GM03348 (cell line): ENCODE measurements around the gene TELO2.
A peak's percentile ranks its signal among the peaks of the same experiment; 100 is the strongest.

Experiments used
- DNase-seq: peaks from one replicate; pipeline ENCODE4 v3.0.0; 2012; ENCODE audit warnings: low spot score

The TELO2 gene

DNA sequence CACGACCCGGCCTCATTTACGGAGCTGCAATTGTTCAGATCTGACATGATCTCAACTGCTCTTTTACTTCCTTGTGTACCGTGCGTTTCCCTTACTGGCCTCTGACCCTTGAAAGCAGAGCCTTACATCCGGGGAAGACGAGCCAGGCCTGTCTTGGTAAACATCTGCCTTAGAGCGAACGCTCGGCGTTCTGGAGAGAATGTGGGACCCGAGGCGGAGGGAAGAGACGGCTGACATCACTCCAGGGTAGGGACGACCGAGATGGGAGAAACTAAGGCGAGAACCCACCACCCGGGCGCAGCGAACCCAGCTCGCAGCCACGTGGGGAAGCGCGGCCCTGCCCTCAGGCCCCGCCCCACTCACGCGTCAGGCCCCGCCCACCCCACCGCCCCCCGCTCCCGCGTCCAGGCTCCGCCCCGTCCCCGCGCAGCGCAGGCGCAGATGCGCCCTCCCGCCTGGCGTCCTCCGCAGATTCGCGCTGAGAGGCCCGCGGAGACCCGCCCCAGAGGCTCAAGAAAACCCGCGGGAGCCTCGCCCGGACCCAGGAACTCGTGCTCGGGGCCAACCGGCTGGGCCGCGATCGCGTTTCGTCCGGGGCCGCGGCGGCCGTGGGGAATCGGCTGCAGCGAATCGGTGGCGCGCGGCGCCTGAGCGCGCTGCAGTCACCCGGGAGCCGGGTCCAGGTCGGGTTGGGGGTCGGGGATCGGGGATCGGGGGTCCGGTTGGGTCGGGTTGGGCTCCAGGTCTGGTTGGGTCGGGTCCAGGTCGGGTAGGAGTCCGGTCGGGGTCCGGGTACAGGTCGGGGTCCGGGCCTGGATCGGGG, at the start of gene TELO2:
Gene TELO2 (plus strand): TSS at position 438 of the 823 bp plus-strand sequence. CDS start 922 bp downstream, outside the sequence.
- DNase-seq = peak; percentile 100

- no peak for DNase-seq
Observed at GRCh38 chr16:1443403-1443973, 49.7 kb upstream of the TELO2 start.

GRCh38 chr16:1443980-1444729, 49.0 kb upstream of the TELO2 start, which contains the start of gene CCDC154:
Gene CCDC154, minus strand, starts transcription at chr16:1444556. Its CDS starts 234 bp downstream, at chr16:1444322.
- no peak for DNase-seq

DNA sequence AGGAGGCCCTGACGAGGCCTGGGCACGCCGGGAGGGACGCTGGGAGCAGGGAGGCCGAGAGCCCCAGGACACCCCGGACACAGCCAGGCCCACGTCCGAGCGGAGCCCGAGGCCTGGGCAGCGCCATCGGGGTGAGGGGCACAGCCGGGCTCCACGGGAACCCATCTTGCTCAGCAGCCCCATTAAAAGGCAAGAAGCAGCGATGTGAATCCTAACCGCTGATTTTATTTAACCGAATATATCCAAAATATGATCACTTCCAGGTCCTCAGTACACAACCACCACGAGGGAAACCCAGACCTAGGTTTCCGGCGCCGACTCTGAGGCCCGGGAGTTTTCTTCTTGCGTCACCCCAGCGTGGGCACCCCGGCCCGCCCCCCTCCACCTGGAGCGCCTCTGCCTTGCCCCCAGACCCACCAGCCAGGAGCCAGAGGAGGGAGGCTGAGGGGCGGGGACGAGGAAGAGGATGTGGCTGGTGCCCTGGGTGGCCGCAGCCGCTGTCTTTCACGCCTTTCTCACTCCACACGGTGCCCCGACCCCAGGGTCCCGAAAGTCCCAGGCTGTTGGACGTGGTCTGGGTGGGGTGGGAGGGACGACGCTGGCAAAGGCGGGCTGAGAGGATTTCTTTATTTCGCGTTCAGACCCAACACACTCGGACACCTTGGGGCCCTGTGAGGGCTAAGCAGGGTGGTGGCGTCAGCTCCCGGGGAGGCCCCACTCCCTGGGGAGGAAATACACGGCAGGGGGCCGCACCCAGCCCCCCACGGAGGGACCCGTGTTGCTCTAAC, 48.2 kb upstream of the TELO2 start:
- no peak for DNase-seq

- no peak for DNase-seq
Observed at GRCh38 chr16:1445518-1446203, 47.5 kb upstream of the TELO2 start.

DNA sequence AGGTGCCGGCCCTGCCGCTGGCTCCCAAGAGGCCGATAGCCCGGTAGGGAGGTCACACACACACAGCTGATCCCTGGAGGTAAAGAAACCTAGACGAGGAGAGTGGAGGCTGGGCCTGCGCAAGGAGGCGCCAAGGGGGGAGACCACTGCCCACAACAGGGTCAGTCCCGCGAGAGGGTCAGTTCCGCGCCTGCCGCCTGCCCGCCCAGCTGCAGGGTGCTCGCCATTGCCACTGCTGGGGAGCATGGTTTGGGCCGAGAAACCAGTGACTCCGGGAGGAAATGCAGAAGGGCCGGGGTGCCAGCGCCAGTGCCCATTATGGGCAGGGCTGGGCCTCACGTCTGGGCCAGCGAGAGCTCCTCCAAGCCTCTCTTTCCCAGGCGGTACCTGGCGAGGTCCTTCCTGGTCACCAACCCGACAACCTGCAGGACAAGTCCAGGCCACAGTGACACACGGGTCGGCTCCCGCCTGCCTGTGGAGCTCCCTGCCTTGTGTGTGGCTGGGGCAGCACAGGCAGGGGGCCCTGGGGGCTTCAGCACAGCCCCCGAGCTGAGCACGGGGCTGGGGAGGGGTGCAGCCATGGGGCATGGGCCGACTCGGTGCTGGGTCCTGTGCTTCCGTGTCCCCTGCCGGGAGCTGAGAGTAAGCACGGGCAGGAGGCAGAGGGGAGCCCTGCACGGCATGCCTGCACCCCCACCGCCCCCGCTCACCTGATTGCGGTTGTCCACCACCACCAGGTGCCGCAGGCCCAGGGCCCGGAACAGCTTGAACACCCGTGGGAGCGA, 46.7 kb upstream of the TELO2 start:
- DNase-seq = no peak

DNA sequence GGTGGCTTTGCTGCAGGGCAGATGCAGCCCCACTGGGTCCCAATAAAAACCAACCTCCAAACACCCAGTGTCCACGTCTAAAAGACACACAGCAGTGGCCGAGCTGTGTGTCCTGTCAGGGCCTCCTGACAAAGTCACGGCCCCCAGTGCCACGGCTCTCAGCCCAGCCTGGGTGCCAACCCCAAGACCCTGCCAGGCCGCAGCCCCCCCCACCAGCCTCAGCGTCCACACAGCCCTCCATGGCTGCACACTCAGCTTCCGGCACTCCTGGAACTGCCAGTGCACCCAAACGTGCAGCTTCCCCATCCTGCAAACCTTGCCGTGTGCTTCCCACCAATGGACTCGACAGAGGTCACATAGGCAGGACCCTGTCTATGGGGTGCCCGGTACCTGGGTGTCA, 45.2 kb upstream of the TELO2 start:
- DNase-seq = no peak

- DNase-seq = no peak
Observed at GRCh38 chr16:1448536-1449116, 44.5 kb upstream of the TELO2 start.

- no peak for DNase-seq
Observed at GRCh38 chr16:1449201-1449788, 43.9 kb upstream of the TELO2 start.

DNA sequence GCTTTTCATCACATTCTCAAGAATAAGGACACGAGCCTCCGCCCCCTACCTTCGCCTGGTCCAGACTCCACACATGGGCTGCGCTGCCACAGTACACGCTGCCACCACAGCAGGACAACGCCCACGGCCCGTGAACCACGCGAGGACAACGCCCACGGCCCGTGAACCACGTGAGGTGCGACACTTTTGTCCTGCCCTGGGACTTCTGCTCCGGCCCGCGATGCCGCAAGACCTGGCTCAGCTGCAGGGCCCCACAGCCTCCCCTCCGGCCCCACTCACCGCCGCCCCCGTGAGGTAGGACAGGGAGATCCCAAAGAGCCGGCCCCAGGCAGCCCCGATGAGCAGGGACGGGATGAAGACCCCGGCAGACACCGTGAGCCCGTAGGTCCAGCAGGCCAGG, 42.9 kb upstream of the TELO2 start:
- no peak for DNase-seq

DNA sequence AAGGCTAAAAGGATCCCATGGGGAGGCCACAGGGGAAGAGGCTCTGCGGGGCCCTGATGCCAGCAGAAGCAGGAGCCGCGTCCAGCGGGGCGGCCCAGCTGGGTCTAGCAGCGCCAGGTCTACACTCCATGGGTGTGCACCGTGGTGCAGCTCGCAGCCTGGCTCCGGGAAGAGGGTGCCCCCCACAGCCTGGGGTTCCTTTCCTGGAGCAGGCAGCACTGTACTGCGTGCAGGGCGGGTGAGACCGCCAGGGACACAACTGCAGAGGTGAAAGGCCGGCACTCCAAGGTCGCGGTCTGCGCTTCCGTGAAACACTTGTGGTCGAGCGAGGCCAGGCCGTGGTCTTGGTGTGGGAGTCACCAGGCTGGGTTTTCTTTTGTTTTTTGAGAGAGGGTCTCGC, 42.3 kb upstream of the TELO2 start:
- no peak for DNase-seq

GRCh38 chr16:1451702-1452392, 41.3 kb upstream of the TELO2 start:
- DNase-seq = no peak

- no peak for DNase-seq
Observed at GRCh38 chr16:1452530-1452929, 40.6 kb upstream of the TELO2 start.

DNA sequence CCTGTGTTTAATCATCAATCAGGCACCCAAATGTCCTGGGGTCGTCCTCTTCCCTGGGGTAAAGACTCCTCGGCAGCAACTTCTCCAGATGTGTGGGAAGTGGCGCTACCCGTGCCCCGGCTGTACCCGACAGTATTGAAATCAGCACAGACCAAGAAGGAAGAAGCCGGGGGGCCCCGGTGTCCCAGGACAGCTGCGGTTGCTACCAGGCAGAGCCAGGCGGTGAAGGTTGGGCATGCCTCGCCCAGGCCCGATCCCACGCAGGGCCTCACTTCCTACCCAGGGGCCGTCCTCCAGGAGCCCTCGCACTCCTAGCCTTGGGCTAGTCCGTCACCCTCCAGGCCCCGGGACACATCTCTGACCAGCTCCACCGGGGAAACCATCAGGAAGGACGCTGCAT, 39.8 kb upstream of the TELO2 start:
- no peak for DNase-seq

DNA sequence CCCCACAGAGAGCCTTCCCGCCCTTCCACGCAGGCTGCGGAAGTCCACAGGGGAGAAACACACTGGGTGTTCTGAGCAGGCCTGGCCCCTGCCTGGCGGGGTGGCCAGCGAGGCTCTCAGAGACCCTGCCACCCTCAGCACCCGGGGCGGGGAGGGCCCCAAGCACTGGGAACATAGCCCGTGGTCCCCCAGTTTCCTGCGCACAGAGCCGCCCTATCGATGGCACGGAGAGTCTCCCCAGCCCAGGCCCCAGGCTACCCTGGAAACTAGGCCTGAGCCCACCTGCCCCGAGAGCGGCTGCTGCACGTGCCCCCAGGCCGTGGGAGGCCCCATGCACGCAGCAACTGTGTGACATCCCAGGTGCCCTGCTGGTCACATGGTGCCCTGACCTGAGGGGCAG, 38.6 kb upstream of the TELO2 start:
- no peak for DNase-seq

DNA sequence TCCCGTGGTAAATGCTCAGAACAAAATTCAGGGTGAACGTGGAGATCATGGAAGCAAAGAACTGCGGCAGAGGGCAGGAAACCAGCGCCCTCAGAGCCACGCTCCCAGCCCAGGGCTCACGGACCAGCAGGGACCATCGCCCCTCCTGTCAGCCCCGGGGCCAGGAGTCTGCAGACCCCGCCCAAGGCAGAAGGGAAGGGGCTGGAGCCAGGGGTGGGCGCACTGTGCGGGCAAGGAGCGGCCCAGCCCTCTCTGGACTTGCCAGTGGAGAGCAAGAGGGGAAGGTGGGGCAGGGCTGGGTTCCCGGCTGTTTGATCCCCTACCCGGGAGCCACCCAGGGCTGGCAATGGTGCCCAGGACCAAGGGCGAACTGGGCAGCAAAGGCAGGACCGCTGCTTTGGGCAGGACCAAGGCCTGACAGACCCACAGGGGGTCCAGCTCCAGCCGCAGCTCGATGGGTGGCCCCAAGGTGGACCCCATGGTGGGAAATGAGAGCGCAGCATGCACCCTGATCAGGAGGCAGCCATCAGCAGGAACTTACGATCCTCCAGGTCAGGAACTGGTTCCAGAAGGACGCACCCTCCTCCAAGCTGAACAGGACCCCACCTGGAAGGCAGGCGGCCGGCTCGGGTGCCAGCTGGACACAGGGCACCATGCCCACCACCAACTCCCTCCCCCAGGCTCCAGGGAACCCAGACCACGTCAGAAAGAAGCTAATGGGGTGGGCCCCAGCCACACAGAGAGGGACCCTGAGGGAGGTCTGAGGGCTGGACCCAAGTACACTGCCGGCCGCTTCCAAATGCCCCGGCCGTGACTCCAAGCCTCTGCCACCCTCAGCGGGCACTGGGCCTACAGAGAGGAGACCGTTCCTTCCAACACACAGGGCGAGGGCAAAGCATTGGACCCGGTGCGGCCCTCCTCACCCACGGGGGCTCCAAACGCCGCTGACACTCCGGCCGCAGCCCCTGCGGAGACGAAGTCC, 37.7 kb upstream of the TELO2 start:
- no peak for DNase-seq

DNA sequence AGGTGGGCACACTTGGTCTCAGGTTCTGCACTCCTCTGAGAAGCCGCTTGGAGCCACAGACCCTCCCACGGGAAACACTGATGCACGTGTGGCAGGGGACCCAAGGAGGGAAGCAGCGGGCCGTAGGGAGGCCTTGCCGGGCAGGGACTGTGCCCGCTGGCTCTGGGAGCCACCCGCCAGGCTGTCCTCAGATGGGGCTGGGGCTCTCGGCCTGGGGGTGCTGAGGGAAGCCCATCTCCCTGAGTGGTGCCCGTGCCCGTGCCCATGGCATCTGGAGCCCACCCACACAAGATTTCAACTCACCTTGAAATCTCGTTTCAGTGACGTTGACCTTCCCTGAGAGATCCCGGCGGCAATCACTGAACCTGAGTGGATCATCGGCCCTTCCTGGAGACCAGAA, 36.2 kb upstream of the TELO2 start:
- no peak for DNase-seq
